Fibroblast of lung (primary cell): ENCODE data around the gene PIM3.

ENCODE experiments used
- CTCF ChIP-seq, 2 donors: IDR thresholded peaks in 1 of 2; conservative IDR thresholded peaks in 1 of 2; 1 replicate in 1 of 2; 2 replicates in 1 of 2; pipeline ENCODE4 v1.5.1; 2011 to 2012; ENCODE audit warnings: low read length in 2 of 2, control low read depth in 1 of 2, inconsistent platforms in 1 of 2, low read depth in 1 of 2, mild to moderate bottlenecking in 1 of 2
- EZH2 ChIP-seq: IDR thresholded peaks from 2 replicates; pipeline ENCODE4 v1.5.1; 2012; ENCODE audit warnings: low read length, control low read depth, mild to moderate bottlenecking; ENCODE audit errors: missing control alignments

GRCh38 chr22:49966041-49966773 is 5.6 kb downstream of the PIM3 start:
- TF ChIP-seq CTCF (conservative IDR thresholded peaks at IDR 0.05 in 1 of 2, IDR thresholded peaks at IDR 0.05 in 1 of 2; ENCODE audit: low read depth in 1 of 2, low read length in 2 of 2) (no peak), EZH2 (no peak)
